ENCODE measurements around the gene MAP3K9. TPM values are rescaled to one million over a fixed set of nuclear protein-coding genes. Genes with fewer than 3 reads are reported as not detected.
A peak's percentile ranks its signal among the peaks of the same experiment; 100 is the strongest.

MAP3K9 gene
- total RNA-seq, 1 donor from 2014 or later, result 3.0 TPM

DNA sequence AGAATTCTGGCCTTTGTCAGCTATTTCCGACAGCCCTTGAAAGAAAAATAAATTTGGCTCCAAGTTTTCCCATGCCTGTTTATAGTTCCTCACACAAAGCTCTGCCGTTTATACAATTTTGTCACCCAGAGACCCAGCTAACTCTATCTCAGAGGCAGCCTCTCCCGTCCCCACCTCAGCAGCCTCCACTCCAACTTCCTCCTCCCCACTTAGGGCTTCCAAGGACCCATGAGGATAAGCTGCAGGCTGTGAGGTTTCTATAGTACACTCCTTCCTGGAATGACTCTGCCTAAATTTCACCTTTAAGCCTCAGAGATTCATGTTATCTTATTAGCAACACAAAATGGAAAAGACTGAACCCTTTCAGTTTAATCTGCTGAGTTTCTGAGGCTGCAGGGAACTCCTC is 95.8 kb downstream of the MAP3K9 start:
- H3K4me3 Mint-ChIP-seq (ENCODE audit: unreplicated experiment), result no peak overlapping the region
- no peaks in the 10 kb centered on the region for H3K9me3 Mint-ChIP-seq (ENCODE audit: low read depth)
- H3K36me3 Mint-ChIP-seq (ENCODE audit: low read depth), result no peaks in the 10 kb centered on the region
- peaks cover 27% of the 10 kb centered on the region for H3K27me3 Mint-ChIP-seq (ENCODE audit: low read depth)
- peaks cover 16% of the 10 kb centered on the region for H3K4me1 Mint-ChIP-seq (ENCODE audit: low read depth)
- no peak for DNase-seq (ENCODE audit: low spot score)
- TF ChIP-seq, protein P1, sequence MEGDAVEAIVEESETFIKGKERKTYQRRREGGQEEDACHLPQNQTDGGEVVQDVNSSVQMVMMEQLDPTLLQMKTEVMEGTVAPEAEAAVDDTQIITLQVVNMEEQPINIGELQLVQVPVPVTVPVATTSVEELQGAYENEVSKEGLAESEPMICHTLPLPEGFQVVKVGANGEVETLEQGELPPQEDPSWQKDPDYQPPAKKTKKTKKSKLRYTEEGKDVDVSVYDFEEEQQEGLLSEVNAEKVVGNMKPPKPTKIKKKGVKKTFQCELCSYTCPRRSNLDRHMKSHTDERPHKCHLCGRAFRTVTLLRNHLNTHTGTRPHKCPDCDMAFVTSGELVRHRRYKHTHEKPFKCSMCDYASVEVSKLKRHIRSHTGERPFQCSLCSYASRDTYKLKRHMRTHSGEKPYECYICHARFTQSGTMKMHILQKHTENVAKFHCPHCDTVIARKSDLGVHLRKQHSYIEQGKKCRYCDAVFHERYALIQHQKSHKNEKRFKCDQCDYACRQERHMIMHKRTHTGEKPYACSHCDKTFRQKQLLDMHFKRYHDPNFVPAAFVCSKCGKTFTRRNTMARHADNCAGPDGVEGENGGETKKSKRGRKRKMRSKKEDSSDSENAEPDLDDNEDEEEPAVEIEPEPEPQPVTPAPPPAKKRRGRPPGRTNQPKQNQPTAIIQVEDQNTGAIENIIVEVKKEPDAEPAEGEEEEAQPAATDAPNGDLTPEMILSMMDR (IDR thresholded peaks at IDR 0.05), result no peak
- peak overlapping the region; percentile 66 for H3K27ac Mint-ChIP-seq (ENCODE audit: unreplicated experiment)

DNA sequence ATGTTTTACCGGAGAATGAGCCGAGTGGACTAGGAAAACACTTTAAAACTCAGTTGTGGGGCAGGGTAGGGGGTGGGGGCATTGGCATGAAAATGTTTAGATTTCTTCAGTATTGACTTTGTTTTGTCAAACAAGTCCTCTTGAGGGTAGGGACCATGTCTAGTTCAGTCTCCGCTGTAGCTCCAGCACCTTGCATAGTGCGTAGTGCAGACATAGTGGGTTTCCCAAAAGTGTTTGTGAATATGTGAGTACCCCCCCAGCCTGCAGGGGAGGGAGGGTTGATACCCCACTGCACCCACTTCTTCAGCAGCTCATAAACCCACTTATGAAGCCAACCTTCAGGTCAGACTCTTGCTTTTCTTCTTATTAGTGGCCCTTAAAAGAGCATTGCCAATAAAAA is 96.2 kb downstream of the MAP3K9 start:
- Mint-ChIP-seq H3K4me3 (ENCODE audit: unreplicated experiment) (no peak overlapping the region), H3K9me3 (ENCODE audit: low read depth) (no peaks in the 10 kb centered on the region), H3K36me3 (ENCODE audit: low read depth) (no peaks in the 10 kb centered on the region)

DNA sequence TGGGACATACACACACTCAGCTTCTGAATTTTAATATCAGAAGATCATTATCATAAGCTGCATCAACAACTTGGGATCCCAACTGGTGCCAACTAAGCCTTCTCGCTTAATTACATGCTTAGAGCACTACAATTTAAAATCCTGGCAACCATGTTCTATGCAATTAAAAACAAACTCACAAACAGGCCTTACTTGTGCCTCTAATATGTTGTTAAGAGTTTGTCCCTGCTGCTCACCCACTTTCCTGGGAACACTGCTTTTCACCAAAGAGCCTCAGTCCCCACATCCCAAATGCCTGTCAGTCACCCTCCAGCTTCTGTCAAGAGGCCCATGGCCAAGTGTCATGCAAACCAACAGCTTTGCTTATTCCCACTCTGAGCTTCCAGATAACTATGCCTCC is 97.9 kb downstream of the MAP3K9 start:
- H3K4me3 Mint-ChIP-seq (ENCODE audit: unreplicated experiment), result no peak overlapping the region
- peaks cover 20% of the 10 kb centered on the region for H3K27me3 Mint-ChIP-seq (ENCODE audit: low read depth)
- H3K9me3 Mint-ChIP-seq (ENCODE audit: low read depth), result no peaks in the 10 kb centered on the region
- no peak for DNase-seq (ENCODE audit: low spot score)
- no peaks in the 10 kb centered on the region for H3K36me3 Mint-ChIP-seq (ENCODE audit: low read depth)
- H3K4me1 Mint-ChIP-seq (ENCODE audit: low read depth), result peaks cover 21% of the 10 kb centered on the region
- TF ChIP-seq, protein P1 (IDR thresholded peaks at IDR 0.05), result no peak
- no peak overlapping the region for H3K27ac Mint-ChIP-seq (ENCODE audit: unreplicated experiment)

More for the DNA sequence above, 96.2 kb downstream of the MAP3K9 start:
- TF ChIP-seq, protein P1 (IDR thresholded peaks at IDR 0.05), result no peak
- no peak for DNase-seq (ENCODE audit: low spot score)
- Mint-ChIP-seq H3K27ac (ENCODE audit: unreplicated experiment) (peak overlapping the region; percentile 66), H3K27me3 (ENCODE audit: low read depth) (peaks cover 27% of the 10 kb centered on the region), H3K4me1 (ENCODE audit: low read depth) (peaks cover 16% of the 10 kb centered on the region)

DNA sequence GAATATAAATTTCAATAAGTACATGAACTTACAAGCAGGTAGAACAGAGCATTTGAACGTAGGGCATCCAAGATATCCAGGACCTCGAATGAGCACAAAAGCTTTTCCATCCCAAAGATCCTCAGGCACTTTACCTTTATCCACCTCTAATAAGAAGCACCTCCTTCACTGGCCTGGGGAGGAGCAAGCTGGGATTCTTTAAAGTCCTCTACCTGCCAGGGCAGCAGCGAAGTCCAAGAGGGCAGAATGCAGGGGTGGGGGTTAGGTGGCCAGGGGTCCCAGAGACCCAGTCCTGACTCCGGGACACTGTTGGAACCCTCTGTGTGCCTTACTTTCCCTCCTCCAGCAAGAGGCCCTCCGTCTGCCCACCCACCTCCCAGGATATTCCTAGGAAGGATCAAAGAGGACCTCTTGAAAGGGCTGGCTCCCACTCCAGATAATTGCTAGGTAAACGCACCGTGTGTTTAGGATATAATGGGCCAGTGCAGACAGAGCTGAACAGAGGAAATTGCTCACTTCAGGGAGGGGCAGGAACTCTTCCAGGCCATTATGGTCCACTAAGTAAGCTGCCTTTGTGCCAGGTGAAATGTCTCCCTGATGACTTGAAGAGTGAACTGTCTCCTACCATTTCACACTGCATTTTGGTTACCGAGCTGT is 99.5 kb downstream of the MAP3K9 start:
- DNase-seq (ENCODE audit: low spot score), result no peak
- Mint-ChIP-seq H3K4me1 (ENCODE audit: low read depth) (peaks cover 21% of the 10 kb centered on the region), H3K4me3 (ENCODE audit: unreplicated experiment) (no peak overlapping the region), H3K27ac (ENCODE audit: unreplicated experiment) (no peak overlapping the region), H3K9me3 (ENCODE audit: low read depth) (no peaks in the 10 kb centered on the region), H3K36me3 (ENCODE audit: low read depth) (no peaks in the 10 kb centered on the region), H3K27me3 (ENCODE audit: low read depth) (peaks cover 26% of the 10 kb centered on the region)
- TF ChIP-seq, protein P1 (IDR thresholded peaks at IDR 0.05), result no peak

DNA sequence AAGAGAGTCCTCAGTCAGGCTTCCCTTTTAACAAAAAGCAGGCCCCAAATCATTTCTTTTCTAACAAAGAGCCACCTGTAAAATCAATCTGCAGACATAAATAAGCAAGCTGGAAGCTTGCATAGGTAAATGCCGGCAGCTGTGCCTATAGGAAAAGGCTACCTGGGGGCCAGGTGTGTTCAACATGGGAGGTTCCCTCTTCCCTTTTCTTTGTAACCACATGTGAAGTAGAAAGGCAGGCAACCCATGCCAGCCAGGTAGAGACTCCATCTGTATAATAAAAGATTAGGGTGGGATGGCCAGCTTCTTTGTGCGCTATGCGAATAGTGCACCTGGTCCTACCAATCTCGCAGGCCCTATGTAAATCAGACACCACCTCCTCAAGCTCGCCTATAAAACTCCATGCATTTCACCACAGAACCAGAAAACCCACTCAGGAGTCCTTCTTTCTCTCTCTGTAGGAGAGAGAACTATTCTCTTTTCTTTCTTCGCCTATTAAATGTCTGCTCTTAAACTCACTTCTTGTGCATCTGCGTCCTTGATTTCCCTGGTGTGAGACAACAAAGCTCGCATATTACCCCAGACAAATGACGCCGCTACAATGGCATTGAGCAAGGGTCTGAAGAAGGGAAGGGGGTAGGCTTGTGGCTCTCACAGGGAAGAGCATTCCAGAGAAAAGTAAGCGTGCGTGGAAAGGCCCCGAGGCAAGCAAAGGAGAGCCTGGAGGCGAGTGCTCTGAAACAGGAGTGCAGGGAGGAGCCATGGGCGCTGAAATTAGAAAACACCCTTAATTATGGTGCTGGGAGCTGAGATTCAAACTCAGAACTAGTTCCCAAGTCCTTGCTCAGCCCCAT is 100.4 kb downstream of the MAP3K9 start:
- H3K27ac Mint-ChIP-seq (ENCODE audit: unreplicated experiment), result no peak overlapping the region
- no peaks in the 10 kb centered on the region for H3K36me3 Mint-ChIP-seq (ENCODE audit: low read depth)
- TF ChIP-seq, protein P1 (IDR thresholded peaks at IDR 0.05), result no peak
- H3K4me1 Mint-ChIP-seq (ENCODE audit: low read depth), result peaks cover 18% of the 10 kb centered on the region
- no peaks in the 10 kb centered on the region for H3K9me3 Mint-ChIP-seq (ENCODE audit: low read depth)
- peaks cover 29% of the 10 kb centered on the region for H3K27me3 Mint-ChIP-seq (ENCODE audit: low read depth)
- DNase-seq (ENCODE audit: low spot score), result no peak
- no peak overlapping the region for H3K4me3 Mint-ChIP-seq (ENCODE audit: unreplicated experiment)
